ENCODE measurements around the gene DHX29. TPM values are rescaled to one million over a fixed set of nuclear protein-coding genes. Genes with fewer than 3 reads are reported as not detected.
A peak's percentile ranks its signal among the peaks of the same experiment; 100 is the strongest.

The DHX29 gene
- total RNA-seq, 1 donor from 2014 or later, result 11.3 TPM

DNA sequence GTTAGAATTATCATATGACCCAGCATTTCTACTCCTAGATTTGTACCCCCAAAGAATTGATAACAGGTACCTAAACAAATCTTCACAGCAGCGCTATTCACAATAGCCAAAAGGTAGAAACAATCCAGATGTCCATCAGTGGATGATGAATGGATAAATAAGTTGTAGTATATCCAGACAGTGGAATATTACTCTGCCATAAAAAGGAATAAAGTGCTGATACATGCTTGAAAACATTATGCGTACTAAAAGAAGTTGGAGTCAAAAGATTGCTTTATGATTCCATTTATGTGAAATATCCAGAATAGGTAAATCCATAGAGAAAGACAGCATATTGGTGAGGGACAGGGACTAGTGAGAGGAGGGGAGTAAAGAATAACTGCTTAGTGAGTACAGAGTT lies 26.3 kb upstream of the DHX29 start:
- Histone ChIP-seq H3K4me1 (peaks cover 0 to 5% of the 10 kb centered on the region in 2 donors), H3K36me3 (peaks cover 6 to 17% of the 10 kb centered on the region in 2 donors), H3K27me3 (no peaks in the 10 kb centered on the region), H3K9me3 (no peaks in the 10 kb centered on the region), H3K27ac (no peak overlapping the region), H3K4me3 (no peak overlapping the region)
- no peak for DNase-seq (ENCODE audit: low spot score in 2 of 2)
- intact Hi-C loops (cut with DNase I), result no loop called here
- TF ChIP-seq, protein P1, sequence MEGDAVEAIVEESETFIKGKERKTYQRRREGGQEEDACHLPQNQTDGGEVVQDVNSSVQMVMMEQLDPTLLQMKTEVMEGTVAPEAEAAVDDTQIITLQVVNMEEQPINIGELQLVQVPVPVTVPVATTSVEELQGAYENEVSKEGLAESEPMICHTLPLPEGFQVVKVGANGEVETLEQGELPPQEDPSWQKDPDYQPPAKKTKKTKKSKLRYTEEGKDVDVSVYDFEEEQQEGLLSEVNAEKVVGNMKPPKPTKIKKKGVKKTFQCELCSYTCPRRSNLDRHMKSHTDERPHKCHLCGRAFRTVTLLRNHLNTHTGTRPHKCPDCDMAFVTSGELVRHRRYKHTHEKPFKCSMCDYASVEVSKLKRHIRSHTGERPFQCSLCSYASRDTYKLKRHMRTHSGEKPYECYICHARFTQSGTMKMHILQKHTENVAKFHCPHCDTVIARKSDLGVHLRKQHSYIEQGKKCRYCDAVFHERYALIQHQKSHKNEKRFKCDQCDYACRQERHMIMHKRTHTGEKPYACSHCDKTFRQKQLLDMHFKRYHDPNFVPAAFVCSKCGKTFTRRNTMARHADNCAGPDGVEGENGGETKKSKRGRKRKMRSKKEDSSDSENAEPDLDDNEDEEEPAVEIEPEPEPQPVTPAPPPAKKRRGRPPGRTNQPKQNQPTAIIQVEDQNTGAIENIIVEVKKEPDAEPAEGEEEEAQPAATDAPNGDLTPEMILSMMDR (IDR thresholded peaks at IDR 0.05), result no peak

DNA sequence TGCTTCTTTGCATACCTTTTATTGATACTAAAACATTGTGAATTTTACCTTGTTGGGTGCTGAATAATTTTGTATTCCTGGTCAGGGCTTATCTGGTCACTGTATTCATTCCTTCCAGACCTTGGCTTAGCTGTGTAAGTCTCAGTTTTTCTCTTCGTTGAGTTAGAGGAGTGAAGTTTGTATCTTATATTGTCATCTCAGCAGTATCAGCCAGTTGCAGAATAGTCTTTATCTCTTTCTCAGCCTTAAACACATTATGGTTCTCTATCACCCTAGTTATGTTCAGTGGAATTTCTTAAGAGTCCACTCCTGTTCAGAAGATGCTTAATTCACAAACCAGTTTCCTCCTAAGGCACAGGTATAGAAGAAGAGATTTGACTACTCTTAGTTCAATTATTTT lies 25.5 kb upstream of the DHX29 start:
- intact Hi-C loops (cut with DNase I), result no loop called here

DNA sequence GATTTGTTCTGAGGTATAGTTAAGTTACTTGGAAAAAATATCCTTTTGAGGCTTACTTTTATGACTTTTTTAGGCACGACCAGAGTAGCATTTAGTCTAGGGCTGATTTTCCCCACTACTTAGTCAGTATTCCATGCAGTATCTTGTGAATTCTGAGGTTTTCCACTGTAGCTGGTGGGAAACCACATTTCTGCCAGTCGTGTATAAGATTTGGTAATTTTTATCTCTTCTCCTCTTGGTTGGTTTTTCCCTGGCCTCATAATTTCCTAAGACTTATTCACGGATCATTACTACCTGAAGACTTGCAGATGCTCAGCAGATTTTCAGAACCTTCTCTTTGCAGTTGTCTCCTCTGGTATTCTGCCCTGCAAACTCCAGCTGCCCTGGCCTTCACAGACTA lies 23.8 kb upstream of the DHX29 start:
- H3K4me3 ChIP-seq, result no peak overlapping the region
- H3K27me3 ChIP-seq, result no peaks in the 10 kb centered on the region
- no peak overlapping the region for H3K27ac ChIP-seq
- TF ChIP-seq, protein P1 (IDR thresholded peaks at IDR 0.05), result no peak
- no peaks in the 10 kb centered on the region for H3K9me3 ChIP-seq
- DNase-seq (ENCODE audit: low spot score in 2 of 2), result no peak
- H3K36me3 ChIP-seq, result peaks cover 6 to 22% of the 10 kb centered on the region in 2 donors
- H3K4me1 ChIP-seq, result no peaks in the 10 kb centered on the region
- intact Hi-C loops (cut with DNase I), result no loop called here

More for the DNA sequence above, 25.5 kb upstream of the DHX29 start:
- Histone ChIP-seq H3K4me3 (no peak overlapping the region), H3K27ac (no peak overlapping the region), H3K27me3 (no peaks in the 10 kb centered on the region), H3K36me3 (peaks cover 6 to 22% of the 10 kb centered on the region in 2 donors), H3K9me3 (no peaks in the 10 kb centered on the region), H3K4me1 (no peaks in the 10 kb centered on the region)
- TF ChIP-seq, protein P1 (IDR thresholded peaks at IDR 0.05), result no peak
- no peak for DNase-seq (ENCODE audit: low spot score in 2 of 2)

DNA sequence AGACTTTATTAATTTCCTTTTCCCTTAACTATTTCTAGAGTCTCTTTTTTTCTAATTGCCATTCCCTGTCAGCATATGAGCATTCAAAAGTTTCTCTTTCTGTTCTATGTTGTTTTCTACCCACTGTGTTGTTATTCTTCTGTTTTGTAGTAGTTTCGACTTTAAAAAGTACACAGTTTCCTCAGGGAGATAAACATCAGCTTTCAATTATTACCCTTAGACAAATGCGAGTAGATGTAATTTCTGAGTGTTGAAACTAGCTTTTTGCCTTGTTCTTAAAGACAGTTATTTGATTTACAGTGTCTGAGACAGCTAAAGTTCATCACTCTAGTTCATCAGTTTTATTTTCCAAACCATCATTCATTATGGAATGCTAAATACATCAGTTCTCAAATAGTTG lies 19.8 kb upstream of the DHX29 start:
- no peaks in the 10 kb centered on the region for H3K4me1 ChIP-seq
- H3K27ac ChIP-seq, result peak overlapping the region; percentile 32 to 42
- peaks cover 6 to 23% of the 10 kb centered on the region in 2 donors for H3K36me3 ChIP-seq
- intact Hi-C loops (cut with DNase I), result no loop called here
- H3K9me3 ChIP-seq, result no peaks in the 10 kb centered on the region
- no peak overlapping the region for H3K4me3 ChIP-seq
- no peak for DNase-seq (ENCODE audit: low spot score in 2 of 2)
- TF ChIP-seq, protein P1 (IDR thresholded peaks at IDR 0.05), result no peak
- no peaks in the 10 kb centered on the region for H3K27me3 ChIP-seq

DNA sequence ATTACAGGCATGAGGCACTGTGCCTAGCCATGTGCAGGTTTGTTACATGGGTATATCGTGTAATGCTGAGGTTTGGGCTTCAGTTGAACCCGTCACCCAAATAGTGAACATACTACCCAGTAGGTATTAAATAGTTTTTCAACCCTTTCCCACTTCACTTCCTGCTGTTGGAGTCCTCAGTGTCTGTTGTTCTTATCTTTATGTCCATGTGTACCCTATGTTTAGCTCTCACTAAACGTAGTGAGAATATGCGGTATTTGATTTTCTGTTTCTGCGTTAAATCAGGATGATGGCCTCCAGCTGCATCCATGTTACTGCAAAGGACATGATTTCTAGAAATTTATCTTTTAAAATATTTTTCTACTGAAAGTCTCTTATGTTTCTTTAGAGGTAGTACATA lies 18.1 kb upstream of the DHX29 start:
- intact Hi-C loops (cut with DNase I), result loop anchor here (2.0 kb wide), 1 partner anchor 367 kb away; no protein-coding TSS in a partner anchor
- Histone ChIP-seq H3K27me3 (no peaks in the 10 kb centered on the region), H3K4me3 (no peak overlapping the region), H3K9me3 (no peaks in the 10 kb centered on the region), H3K4me1 (peaks cover 0 to 3% of the 10 kb centered on the region in 2 donors), H3K27ac (peak overlapping the region in 1 of 2 donors; percentile 2), H3K36me3 (peaks cover 6 to 14% of the 10 kb centered on the region in 2 donors)
- TF ChIP-seq, protein P1 (IDR thresholded peaks at IDR 0.05), result no peak
- no peak for DNase-seq (ENCODE audit: low spot score in 2 of 2)
